ENCODE measurements around the gene TAF11.

GRCh38 chr6:34891296-34891695, 3.5 kb upstream of the TAF11 start:
- TF ChIP-seq CTCF (conservative IDR thresholded peaks at IDR 0.05; ENCODE audit: low read length), result no peak
- TF ChIP-seq EZH2phosphoT487 (IDR thresholded peaks at IDR 0.05; ENCODE audit: borderline replicate concordance), result no peak
